GM12878 (cell line): ENCODE measurements around the gene RASAL2. TPM values are rescaled to one million over a fixed set of nuclear protein-coding genes. Genes with fewer than 3 reads are reported as not detected.

ENCODE experiments used
- ATAC-seq: fragments of 200-7000 bp; cut with Tn5 transposase; 3 replicates; pipeline ENCODE4 v1.9.1; 2020; ENCODE audit warnings: mild to moderate bottlenecking, moderate library complexity
- BruUV-seq: library from RNA; stranded (reverse); fragments of 400-500 nt; replicated peaks from 2 replicates; lab custom pipeline; 2021; lab: Mats Ljungman, UMichigan
- CTCF ChIA-PET: fragments of 300-600 bp; sonication (Branson Sonifier 250); formaldehyde crosslinking; extraction: SDS; loops from one replicate; lab custom pipeline; 2021; ENCODE audit warnings: inconsistent platforms; lab: Yijun Ruan, JAX
- POLR2A ChIA-PET: fragments of 350-600 bp; formaldehyde crosslinking; extraction: SDS; loops from one replicate; lab custom pipeline; 2021; ENCODE audit warnings: inconsistent platforms; lab: Charles Lee
- RAD21 ChIA-PET: fragments of 300-600 bp; sonication (Branson Sonifier 250); formaldehyde crosslinking; loops from one replicate; lab custom pipeline; 2023; ENCODE audit warnings: antibody characterized with exemption; ENCODE audit not compliant: unreplicated experiment; lab: Charles Lee
- SMC1A ChIA-PET: fragments of 300-600 bp; sonication (Branson Sonifier 250); formaldehyde crosslinking; loops from one replicate; lab custom pipeline; 2023; ENCODE audit not compliant: unreplicated experiment, uncharacterized antibody; lab: Charles Lee
- DNase-seq: peaks from one replicate; pipeline ENCODE4 v3.0.0-alpha.2; 2011; ENCODE audit warnings: low read depth, low spot score
- FAIRE-seq: peaks from 3 replicates; lab custom pipeline; 2011; peaks lifted over from hg19 to GRCh38; lab: Jason Lieb, UNC
- H2AFZ ChIP-seq: 2 replicates; pipeline ENCODE4 v1.6.0; 2011; ENCODE audit warnings: low read depth, low read length, control low read depth; ENCODE audit not compliant: control insufficient read depth
- H3K27ac ChIP-seq: 2 replicates; pipeline ENCODE4 v1.5.1; 2011; ENCODE audit warnings: control low read depth; ENCODE audit not compliant: control insufficient read depth, insufficient read depth
- H3K27me3 ChIP-seq, 2 experiments: replicated peaks in 1 of 2; 2 replicates each; pipeline versions ENCODE4 v1.6.0 to v1.6.1; 2011; ENCODE audit warnings: low read length in 1 of 2; ENCODE audit not compliant: control insufficient read depth in 2 of 2, insufficient read depth in 2 of 2
- H3K36me3 ChIP-seq, 2 experiments: 2 replicates each; pipeline ENCODE4 v1.5.1; 2011; ENCODE audit warnings: low read length in 1 of 2; ENCODE audit not compliant: control insufficient read depth in 2 of 2, insufficient read depth in 2 of 2
- H3K4me1 ChIP-seq: 2 replicates; pipeline ENCODE4 v1.6.1; 2011; ENCODE audit warnings: mild to moderate bottlenecking, low read length, moderate library complexity, mixed read lengths; ENCODE audit not compliant: control insufficient read depth, insufficient read depth
- H3K4me2 ChIP-seq: 2 replicates; pipeline ENCODE4 v1.6.0; 2011; ENCODE audit warnings: control low read depth; ENCODE audit not compliant: control insufficient read depth, insufficient read depth
- H3K4me3 ChIP-seq: fragments of 200-600 bp; sonication (generic); 2 replicates; pipeline ENCODE4 v1.5.1; 2016
- H3K79me2 ChIP-seq: 2 replicates; pipeline ENCODE4 v1.6.0; 2011; ENCODE audit warnings: low read length; ENCODE audit not compliant: control insufficient read depth, insufficient read depth
- H3K9ac ChIP-seq: 2 replicates; pipeline ENCODE4 v1.8.0; 2011; ENCODE audit warnings: low read length, control low read depth, mixed read lengths; ENCODE audit not compliant: control insufficient read depth, insufficient read depth
- H3K9me3 ChIP-seq: replicated peaks from 3 replicates; pipeline ENCODE4 v1.5.1; 2011; ENCODE audit warnings: mild to moderate bottlenecking, low read length; ENCODE audit not compliant: control insufficient read depth, insufficient read depth
- H4K20me1 ChIP-seq: 2 replicates; pipeline ENCODE4 v1.6.0; 2011; ENCODE audit not compliant: control insufficient read depth, insufficient read depth
- HCFC1 ChIP-seq: fragments of 150-350 bp; IDR thresholded peaks from 2 replicates; pipeline ENCODE4 v1.6.1; 2014; ENCODE audit warnings: low read length
- MTA2 ChIP-seq: fragments of 450-650 bp; IDR thresholded peaks from 2 replicates; pipeline ENCODE4 v1.6.1; 2016; ENCODE audit warnings: low read depth, mild to moderate bottlenecking, moderate library complexity
- SIX5 ChIP-seq: IDR thresholded peaks from 2 replicates; pipeline ENCODE4 v1.6.1; 2011; ENCODE audit warnings: mild to moderate bottlenecking, low read depth, low read length, moderate library complexity; ENCODE audit not compliant: severe bottlenecking
- SMAD5 ChIP-seq: IDR thresholded peaks from 2 replicates; pipeline ENCODE4 v1.6.1; 2016; ENCODE audit warnings: antibody characterized with exemption, low read depth
- WGBS: methylation state at CpG from one replicate; pipeline ENCODE4 v1.1.6; 2016; ENCODE audit warnings: low lambda C conversion rate; ENCODE audit not compliant: insufficient replicate concordance, insufficient coverage; ENCODE audit errors: missing lambda C conversion rate; 5-methylcytosine and 5-hydroxymethylcytosine counted together
- in situ Hi-C: fragments of 300-500 bp; cut with MboI; formaldehyde crosslinking; loops from 9 replicates; pipeline ENCODE4 v1.14.3; 2018; ENCODE audit warnings: mixed read lengths
- intact Hi-C: fragments of 100-400 bp; cut with micrococcal nuclease; formaldehyde crosslinking; loops from one replicate; pipeline ENCODE4 v1.14.2; 2022; ENCODE audit not compliant: unreplicated experiment
- polyA plus RNA-seq, 11 experiments: library from polyadenylated mRNA; depleted of rRNA in 4 of 11; unstranded in 6 of 11; stranded (reverse) in 5 of 11; fragments of >200 nt; fragmentation: Nextera tagmentation in 4 of 11; fragmentation: Illumina TruSeq in 1 of 11; extraction: Ambion mirVana in 4 of 11; extraction: Trizol in 1 of 11; gene quantifications; 1 replicate in 1 of 11; 2 replicates in 10 of 11; pipeline versions ENCODE4 v1.2.1 to v1.2.3, GENCODE V29; 2011 to 2016; ENCODE audit warnings: inconsistent platforms in 2 of 11, missing spikeins in 2 of 11, low read depth in 1 of 11
- total RNA-seq, 4 experiments: library from RNA; depleted of rRNA in 3 of 4; stranded (reverse); fragments of >200 nt in 3 of 4; fragmentation: Illumina TruSeq in 1 of 4; extraction: Trizol in 1 of 4; gene quantifications; 2 replicates each; pipeline versions ENCODE4 v1.2.1 to v1.2.3, GENCODE V29; 2013 to 2021
- TF ChIP-seq, protein P1 (sequence below): IDR thresholded peaks from 2 replicates; pipeline ENCODE4 v1.6.1; 2011; ENCODE audit warnings: mild to moderate bottlenecking, low read depth, low read length, moderate library complexity; ENCODE audit not compliant: insufficient replicate concordance
- TF ChIP-seq, protein P2 (sequence below): fragments of 450-650 bp; IDR thresholded peaks from 2 replicates; pipeline ENCODE4 v1.6.1; 2014; ENCODE audit warnings: mild to moderate bottlenecking

Gene RASAL2
- total and polyA plus RNA-seq, 10 of the 15 experiments (the other 5 are each of a cell fraction or from before 2014, with no cell fraction given): 0.02 to 6.9 (median 0.17) TPM; not detected in 1

DNA sequence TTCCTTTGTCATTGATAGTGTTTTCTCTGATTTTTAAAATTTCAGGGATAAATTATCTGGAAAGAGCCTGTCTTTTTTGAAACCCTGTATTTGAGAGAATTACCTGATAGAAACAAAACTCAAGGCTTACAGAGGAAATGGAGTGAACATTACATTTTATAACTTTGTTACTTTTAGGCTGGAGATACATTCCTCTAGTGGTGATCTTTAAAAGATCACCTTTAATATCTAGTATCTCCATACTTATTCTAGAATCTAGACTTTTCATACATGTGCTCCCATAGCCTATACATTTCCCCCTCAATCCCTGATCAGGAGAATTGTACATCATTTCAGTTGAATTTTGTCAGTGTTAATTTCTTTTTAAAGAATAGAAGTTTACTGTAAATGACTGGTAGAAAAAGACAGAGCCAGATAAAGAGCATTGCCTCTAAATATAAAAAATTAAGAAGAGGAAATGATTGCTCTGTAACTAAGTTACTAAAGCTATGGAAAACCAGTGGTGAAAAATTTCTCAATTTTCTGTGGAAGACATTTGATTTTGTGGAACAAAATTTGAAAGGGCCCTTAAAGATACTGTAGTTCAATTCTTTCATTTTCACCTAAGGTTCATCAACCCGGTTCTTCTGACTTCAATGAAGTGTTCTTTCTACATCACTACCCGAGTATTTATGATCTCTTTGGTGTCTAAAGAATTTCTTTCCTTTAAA lies 33.7 kb downstream of the RASAL2 start (continued):
- TF ChIP-seq, protein P1, sequence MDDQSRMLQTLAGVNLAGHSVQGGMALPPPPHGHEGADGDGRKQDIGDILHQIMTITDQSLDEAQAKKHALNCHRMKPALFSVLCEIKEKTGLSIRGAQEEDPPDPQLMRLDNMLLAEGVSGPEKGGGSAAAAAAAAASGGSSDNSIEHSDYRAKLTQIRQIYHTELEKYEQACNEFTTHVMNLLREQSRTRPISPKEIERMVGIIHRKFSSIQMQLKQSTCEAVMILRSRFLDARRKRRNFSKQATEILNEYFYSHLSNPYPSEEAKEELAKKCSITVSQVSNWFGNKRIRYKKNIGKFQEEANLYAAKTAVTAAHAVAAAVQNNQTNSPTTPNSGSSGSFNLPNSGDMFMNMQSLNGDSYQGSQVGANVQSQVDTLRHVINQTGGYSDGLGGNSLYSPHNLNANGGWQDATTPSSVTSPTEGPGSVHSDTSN: no peak
- no peak for TF ChIP-seq SMAD5
- TF ChIP-seq SIX5: no peak
- TF ChIP-seq, protein P2, sequence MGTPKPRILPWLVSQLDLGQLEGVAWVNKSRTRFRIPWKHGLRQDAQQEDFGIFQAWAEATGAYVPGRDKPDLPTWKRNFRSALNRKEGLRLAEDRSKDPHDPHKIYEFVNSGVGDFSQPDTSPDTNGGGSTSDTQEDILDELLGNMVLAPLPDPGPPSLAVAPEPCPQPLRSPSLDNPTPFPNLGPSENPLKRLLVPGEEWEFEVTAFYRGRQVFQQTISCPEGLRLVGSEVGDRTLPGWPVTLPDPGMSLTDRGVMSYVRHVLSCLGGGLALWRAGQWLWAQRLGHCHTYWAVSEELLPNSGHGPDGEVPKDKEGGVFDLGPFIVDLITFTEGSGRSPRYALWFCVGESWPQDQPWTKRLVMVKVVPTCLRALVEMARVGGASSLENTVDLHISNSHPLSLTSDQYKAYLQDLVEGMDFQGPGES: no peak

DNA sequence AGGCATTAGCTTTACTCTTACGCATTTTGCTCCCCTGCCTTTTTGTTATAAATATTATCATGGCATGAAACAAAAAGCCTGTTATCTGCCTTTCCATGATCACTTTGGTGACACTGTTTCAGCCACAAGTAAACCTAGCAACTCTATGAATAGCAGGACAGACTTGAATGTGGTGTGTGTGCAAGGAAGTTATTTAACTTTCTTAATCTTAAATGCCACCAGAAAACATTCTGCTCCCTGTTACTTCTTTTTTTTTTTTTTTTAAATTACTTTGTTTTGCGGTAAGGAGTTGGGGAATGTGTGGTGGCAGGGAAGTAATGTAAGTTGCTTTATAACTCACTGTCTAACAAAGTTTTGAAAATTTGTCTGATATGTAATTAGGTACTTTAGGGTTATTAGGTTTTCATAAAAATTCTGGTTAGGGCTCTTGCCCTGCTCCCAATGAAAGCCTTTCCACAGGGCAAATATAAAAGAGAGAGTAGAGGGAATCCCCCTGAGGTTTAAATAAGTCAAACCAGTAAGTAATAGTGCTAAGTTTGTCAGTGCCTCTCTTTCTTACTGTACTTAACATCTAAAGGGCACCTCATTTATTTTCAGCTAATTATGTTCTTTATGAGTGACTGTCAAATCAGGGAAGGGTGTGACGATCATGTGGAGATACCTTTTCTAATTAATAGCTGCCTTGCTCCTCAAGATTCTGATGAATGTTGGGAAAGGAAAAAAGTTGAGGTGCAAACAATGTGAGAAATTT lies 39.5 kb downstream of the RASAL2 start:
- WGBS: 16% methylated on average over 3 of the region's 3 CpGs
- Histone ChIP-seq H2AFZ (no peak overlapping the region), H3K4me1 (no peaks in the 10 kb centered on the region), H3K4me2 (no peak overlapping the region), H3K79me2 (no peaks in the 10 kb centered on the region), H3K36me3 (no peaks in the 10 kb centered on the region), H3K4me3 (no peak overlapping the region), H3K9me3 (no peaks in the 10 kb centered on the region), H3K9ac (no peak overlapping the region), H4K20me1 (no peaks in the 10 kb centered on the region), H3K27ac (no peak overlapping the region), H3K27me3 (no peaks in the 10 kb centered on the region)
- no peak for DNase-seq
- no peak for TF ChIP-seq HCFC1
- TF ChIP-seq MTA2: peak; percentile 66
- no peak for FAIRE-seq
- in situ Hi-C loops (no loop called here), intact Hi-C loops (no loop called here)
- ChIA-PET SMC1A (interaction anchor here (0.9 to 2.5 kb wide), 5 partner anchors 11 to 103 kb away, joined by 3 to 15 read pairs (median 3); no protein-coding TSS in a partner anchor), CTCF (interaction anchor here (0.7 to 1.4 kb wide), 2 partner anchors 10 to 167 kb away, joined by 3 to 6 read pairs; no protein-coding TSS in a partner anchor), RAD21 (interaction anchor here (1.2 to 1.7 kb wide), 2 partner anchors 11 to 77 kb away, joined by 3 to 4 read pairs; no protein-coding TSS in a partner anchor), POLR2A (interaction anchor here (0.7 to 2.0 kb wide), 3 partner anchors 9 to 44 kb away, joined by 5 to 8 read pairs (median 8); no protein-coding TSS in a partner anchor)
- no TSS peak for BruUV-seq
- ATAC-seq: peak; percentile 70
